Cardiac muscle cell (in vitro differentiated cells and primary cell): ENCODE results near the gene E2F2. TPM values are rescaled to one million over a fixed set of nuclear protein-coding genes. Genes with fewer than 3 reads are reported as not detected.

Source experiments
- DNase-seq, 2 donors: peaks; one replicate each; pipeline versions ENCODE4 v3.0.0 to v3.0.0-alpha.2; 2010 to 2017; ENCODE audit warnings: low read depth in 1 of 2, low spot score in 1 of 2
- H3K27ac ChIP-seq: fragments of 200-600 bp; sonication (generic); 2 replicates; pipeline ENCODE4 v1.5.1; 2016
- H3K27me3 ChIP-seq: fragments of 200-600 bp; sonication (generic); 2 replicates; pipeline ENCODE4 v1.6.0; 2016; ENCODE audit warnings: control low read depth
- H3K36me3 ChIP-seq: fragments of 200-600 bp; sonication (generic); 2 replicates; pipeline ENCODE4 v1.5.1; 2016; ENCODE audit warnings: control low read depth
- H3K4me1 ChIP-seq: fragments of 200-600 bp; sonication (generic); 2 replicates; pipeline ENCODE4 v1.8.1; 2017; ENCODE audit warnings: low read depth, mild to moderate bottlenecking, mixed run types
- H3K4me3 ChIP-seq: fragments of 200-600 bp; sonication (generic); 2 replicates; pipeline ENCODE4 v1.5.1; 2016; ENCODE audit warnings: mild to moderate bottlenecking
- H3K9me3 ChIP-seq: fragments of 200-600 bp; sonication (generic); 2 replicates; pipeline ENCODE4 v1.5.1; 2017; ENCODE audit warnings: low read depth, mild to moderate bottlenecking, control low read depth
- polyA plus RNA-seq: library from polyadenylated mRNA; unstranded; fragments of >200 nt; fragmentation: Nextera tagmentation; extraction: Ambion mirVana; gene quantifications from 2 replicates; pipeline ENCODE4 v1.2.1, GENCODE V29; 2016
- total RNA-seq: library from RNA; depleted of rRNA; stranded (reverse); fragments of >200 nt; gene quantifications from 2 replicates; pipeline ENCODE4 v1.2.3, GENCODE V29; 2016
- TF ChIP-seq, protein P1 (sequence below): IDR thresholded peaks from 2 replicates; pipeline ENCODE4 v1.5.1; 2012; ENCODE audit warnings: low read depth, mild to moderate bottlenecking, low read length

E2F2 gene
- total and polyA plus RNA-seq, 2 experiments from 2014 or later, result 2.1 to 2.2 TPM

DNA sequence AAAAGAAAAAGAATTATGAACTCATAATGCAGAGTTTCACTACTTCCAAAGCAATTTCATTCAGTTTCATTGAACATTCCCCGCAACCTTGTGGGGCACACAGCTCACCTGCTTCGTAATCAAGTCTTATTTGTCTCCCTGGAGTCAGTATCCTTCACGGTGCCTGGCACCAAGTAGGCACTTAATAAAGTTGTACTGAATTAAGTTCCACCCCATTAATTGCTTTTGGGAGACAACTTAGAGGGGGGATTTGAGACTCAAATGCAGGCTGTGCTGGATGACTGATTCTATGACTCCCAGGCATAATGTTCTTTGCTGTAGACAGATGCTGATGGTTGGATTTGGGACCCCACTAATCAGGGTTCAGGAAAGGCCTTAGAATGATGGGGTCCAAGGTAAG is 34.7 kb upstream of the E2F2 start:
- Histone ChIP-seq H3K27me3 (no peaks in the 10 kb centered on the region), H3K9me3 (no peaks in the 10 kb centered on the region), H3K36me3 (no peaks in the 10 kb centered on the region), H3K4me3 (no peak overlapping the region), H3K4me1 (peaks cover 50% of the 10 kb centered on the region), H3K27ac (peak overlapping the region; percentile 76)
- no peak for DNase-seq
- TF ChIP-seq, protein P1, sequence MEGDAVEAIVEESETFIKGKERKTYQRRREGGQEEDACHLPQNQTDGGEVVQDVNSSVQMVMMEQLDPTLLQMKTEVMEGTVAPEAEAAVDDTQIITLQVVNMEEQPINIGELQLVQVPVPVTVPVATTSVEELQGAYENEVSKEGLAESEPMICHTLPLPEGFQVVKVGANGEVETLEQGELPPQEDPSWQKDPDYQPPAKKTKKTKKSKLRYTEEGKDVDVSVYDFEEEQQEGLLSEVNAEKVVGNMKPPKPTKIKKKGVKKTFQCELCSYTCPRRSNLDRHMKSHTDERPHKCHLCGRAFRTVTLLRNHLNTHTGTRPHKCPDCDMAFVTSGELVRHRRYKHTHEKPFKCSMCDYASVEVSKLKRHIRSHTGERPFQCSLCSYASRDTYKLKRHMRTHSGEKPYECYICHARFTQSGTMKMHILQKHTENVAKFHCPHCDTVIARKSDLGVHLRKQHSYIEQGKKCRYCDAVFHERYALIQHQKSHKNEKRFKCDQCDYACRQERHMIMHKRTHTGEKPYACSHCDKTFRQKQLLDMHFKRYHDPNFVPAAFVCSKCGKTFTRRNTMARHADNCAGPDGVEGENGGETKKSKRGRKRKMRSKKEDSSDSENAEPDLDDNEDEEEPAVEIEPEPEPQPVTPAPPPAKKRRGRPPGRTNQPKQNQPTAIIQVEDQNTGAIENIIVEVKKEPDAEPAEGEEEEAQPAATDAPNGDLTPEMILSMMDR, result no peak

DNA sequence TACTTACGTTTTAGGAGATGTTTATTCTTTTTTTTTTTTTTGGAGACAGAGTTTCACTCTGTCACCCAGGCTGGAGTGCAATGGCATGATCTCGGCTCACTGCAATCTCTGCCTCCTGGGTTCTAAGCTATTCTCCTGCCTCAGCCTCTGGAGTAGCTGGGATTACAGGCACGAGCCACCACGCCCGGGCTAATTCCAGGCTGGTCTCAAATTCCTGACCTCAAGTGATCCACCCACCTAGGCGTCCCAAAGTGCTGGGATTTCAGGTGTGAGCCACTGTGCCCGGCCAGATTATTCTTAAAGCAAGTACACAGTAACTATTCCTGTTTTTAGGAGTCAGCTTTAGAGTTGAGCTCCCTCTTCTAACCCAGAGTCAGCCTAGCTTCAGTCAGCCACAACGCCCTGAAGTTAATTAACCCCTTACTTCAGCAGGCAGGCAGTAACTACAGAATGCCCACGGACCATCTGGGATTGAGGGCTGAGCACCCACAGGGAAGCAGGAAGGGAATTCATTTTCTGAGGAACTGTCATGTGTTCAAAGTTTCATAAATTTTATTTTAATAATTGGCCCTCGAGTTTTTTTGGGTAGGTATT is 33.6 kb upstream of the E2F2 start:
- Histone ChIP-seq H3K27ac (peak overlapping the region; percentile 100), H3K9me3 (no peaks in the 10 kb centered on the region), H3K36me3 (no peaks in the 10 kb centered on the region), H3K4me3 (no peak overlapping the region), H3K4me1 (peaks cover 59% of the 10 kb centered on the region), H3K27me3 (no peaks in the 10 kb centered on the region)
- TF ChIP-seq, protein P1, result no peak
- DNase-seq, result no peak

DNA sequence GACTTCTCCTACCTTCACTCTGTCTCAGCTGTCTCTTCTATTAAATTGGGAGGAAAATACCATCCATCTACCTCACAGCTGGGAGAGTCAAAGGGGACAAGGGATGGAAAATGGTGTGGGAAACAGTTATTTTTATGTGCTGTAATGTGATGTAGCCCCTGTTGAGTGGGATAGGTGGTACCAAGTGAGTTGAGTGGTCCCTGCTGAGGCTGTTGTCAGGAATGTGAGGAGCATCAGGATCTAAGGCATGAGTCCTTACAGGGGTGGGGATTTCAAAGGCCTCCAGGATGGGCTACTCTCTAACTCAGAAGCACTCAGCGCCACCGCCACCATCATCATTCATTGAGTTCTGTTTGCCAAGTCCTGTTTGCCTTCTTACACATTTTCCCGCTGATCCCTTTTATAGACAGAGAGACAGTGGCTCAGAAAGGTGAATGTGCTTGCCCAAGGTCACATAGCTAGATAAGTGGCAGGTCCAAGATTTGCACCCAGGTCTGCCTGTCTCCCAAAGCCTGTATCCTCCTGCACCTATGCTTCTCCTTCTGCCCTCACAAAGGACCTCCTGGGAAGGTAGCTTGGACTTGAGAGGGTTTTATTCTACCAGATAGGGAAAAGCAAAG is 32.8 kb upstream of the E2F2 start:
- TF ChIP-seq, protein P1, result no peak
- Histone ChIP-seq H3K36me3 (no peaks in the 10 kb centered on the region), H3K9me3 (no peaks in the 10 kb centered on the region), H3K4me1 (peaks cover 51% of the 10 kb centered on the region), H3K27ac (peak overlapping the region; percentile 100), H3K4me3 (no peak overlapping the region), H3K27me3 (no peaks in the 10 kb centered on the region)
- DNase-seq, result no peak

DNA sequence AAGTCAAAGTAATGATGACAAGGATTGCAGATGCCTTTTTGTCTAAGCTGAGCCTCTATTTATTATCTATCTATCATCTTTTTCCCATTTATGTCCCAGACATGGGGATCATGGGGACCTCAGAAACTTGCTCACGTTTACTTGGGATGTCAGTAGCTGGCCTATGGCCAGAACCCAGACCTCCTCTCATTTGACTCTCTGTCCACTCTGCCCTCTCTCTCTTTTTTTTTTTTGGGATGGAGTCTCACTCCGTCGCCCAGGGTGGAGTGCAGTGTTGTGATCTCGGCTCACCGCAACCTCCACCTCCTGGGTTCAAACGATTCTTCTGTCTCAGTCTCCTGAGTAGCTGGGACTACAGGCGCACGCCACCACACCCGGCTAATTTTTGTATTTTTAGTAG is 32.0 kb upstream of the E2F2 start:
- H3K4me1 ChIP-seq, result peaks cover 46% of the 10 kb centered on the region
- no peaks in the 10 kb centered on the region for H3K36me3 ChIP-seq
- no peaks in the 10 kb centered on the region for H3K27me3 ChIP-seq
- H3K4me3 ChIP-seq, result no peak overlapping the region
- TF ChIP-seq, protein P1, result no peak
- H3K9me3 ChIP-seq, result no peaks in the 10 kb centered on the region
- no peak for DNase-seq
- H3K27ac ChIP-seq, result peak overlapping the region; percentile 100

DNA sequence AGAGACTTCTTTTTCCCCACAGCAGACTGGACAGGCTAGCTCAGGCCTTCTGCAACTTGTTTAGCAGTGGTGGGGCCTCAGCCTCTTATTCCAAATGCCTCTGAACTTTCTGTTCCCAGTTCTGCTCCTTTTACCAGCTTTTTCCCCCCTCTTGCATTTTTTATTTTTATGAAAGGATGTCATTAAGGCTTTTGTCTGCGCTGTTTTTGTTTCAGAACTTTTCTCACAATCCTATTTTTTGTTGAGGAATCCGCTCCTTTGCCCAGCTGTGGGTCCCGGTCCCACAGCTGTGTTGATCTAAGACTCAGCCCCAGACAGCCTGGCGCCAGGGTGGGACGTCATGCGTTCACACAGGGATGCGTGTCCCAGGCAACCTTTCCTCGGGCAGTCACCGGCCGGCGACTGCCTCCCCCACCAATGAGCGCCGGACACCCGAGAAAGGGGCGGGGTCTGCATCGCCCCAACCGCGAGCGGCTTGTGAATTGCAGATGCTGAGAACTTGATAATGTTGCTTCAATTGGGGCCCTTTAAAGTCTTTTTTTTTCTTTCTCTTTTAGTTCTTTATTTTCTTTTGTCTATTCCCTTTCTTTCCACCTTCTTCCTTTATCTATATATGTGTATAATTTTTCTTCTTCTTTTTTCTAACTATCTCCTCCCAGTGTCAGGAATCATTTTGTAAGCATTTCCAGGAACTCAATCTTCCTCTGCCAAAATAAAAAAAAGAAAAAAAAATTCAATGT is 31.3 kb upstream of the E2F2 start:
- TF ChIP-seq, protein P1, result no peak
- Histone ChIP-seq H3K36me3 (peaks cover 6% of the 10 kb centered on the region), H3K4me3 (peak overlapping the region; percentile 16), H3K9me3 (no peaks in the 10 kb centered on the region), H3K27ac (peak overlapping the region; percentile 100), H3K27me3 (no peaks in the 10 kb centered on the region), H3K4me1 (peaks cover 41% of the 10 kb centered on the region)
- peak; percentile 98 to 99 for DNase-seq
